Lung (tissue), 12 donors: ENCODE measurements around the gene LGALSL. TPM values are rescaled to one million over a fixed set of nuclear protein-coding genes. Genes with fewer than 3 reads are reported as not detected.
"Not testable (repeated sequence)": the region's sequence is repeated elsewhere in the genome, so short reads cannot be mapped to it uniquely, and the experiment has no call there.

ENCODE experiments used
- ATAC-seq: fragments of 200-7000 bp; cut with Tn5 transposase; one replicate; pipeline ENCODE4 v1.9.1; 2020; ENCODE audit warnings: moderate number of reproducible peaks; ENCODE audit not compliant: insufficient read depth, low FRiP score
- DNase-seq, 3 donors: peaks; one replicate each; pipeline ENCODE4 v3.0.0-alpha.2; 2013 to 2017
- H3K27ac ChIP-seq, 2 donors: one replicate each; pipeline ENCODE4 v1.5.1; 2013; ENCODE audit warnings: mild to moderate bottlenecking in 2 of 2, moderate library complexity in 2 of 2, control low read depth in 1 of 2, inconsistent platforms in 1 of 2, low read depth in 1 of 2, low read length in 1 of 2
- H3K27me3 ChIP-seq, 3 donors: one replicate each; pipeline ENCODE4 v1.5.1; 2013; ENCODE audit warnings: low read length in 2 of 3; ENCODE audit not compliant: control insufficient read depth in 3 of 3, insufficient read depth in 3 of 3
- H3K36me3 ChIP-seq, 4 donors: one replicate each; pipeline ENCODE4 v1.5.1; 2013; ENCODE audit warnings: low read length in 4 of 4, mild to moderate bottlenecking in 1 of 4, moderate library complexity in 1 of 4; ENCODE audit not compliant: control insufficient read depth in 4 of 4, insufficient read depth in 4 of 4
- H3K4me1 ChIP-seq, 5 donors: one replicate each; pipeline ENCODE4 v1.5.1; 2013; ENCODE audit warnings: low read length in 5 of 5, mild to moderate bottlenecking in 2 of 5, moderate library complexity in 1 of 5; ENCODE audit not compliant: control insufficient read depth in 5 of 5, insufficient read depth in 5 of 5
- H3K4me3 ChIP-seq: one replicate; pipeline ENCODE4 v1.5.1; 2013; ENCODE audit warnings: mild to moderate bottlenecking, control low read depth, moderate library complexity
- H3K9ac ChIP-seq, 2 donors: one replicate each; pipeline ENCODE4 v1.5.1; 2013; ENCODE audit warnings: low read length in 2 of 2, control low read depth in 1 of 2; ENCODE audit not compliant: insufficient read depth in 1 of 2
- H3K9me3 ChIP-seq, 4 donors: one replicate each; pipeline ENCODE4 v1.5.1; 2013; ENCODE audit warnings: low read length in 3 of 4, mild to moderate bottlenecking in 1 of 4, moderate library complexity in 1 of 4; ENCODE audit not compliant: control insufficient read depth in 4 of 4, insufficient read depth in 3 of 4
- CTCF ChIP-seq: IDR thresholded peaks from 2 replicates; pipeline ENCODE4 v1.5.1; 2012; ENCODE audit warnings: mild to moderate bottlenecking; ENCODE audit errors: control extremely low read depth, extremely low read depth
- WGBS, 2 donors: extraction: QIAGEN DNeasy Blood & Tissue Kit; methylation state at CpG; one replicate each; pipeline ENCODE4 v1.1.7; 2013; 5-methylcytosine and 5-hydroxymethylcytosine counted together
- polyA plus RNA-seq, 2 donors: library from polyadenylated mRNA; stranded (reverse); fragments of 200-250 nt; gene quantifications; one replicate each; pipeline ENCODE4 v1.2.1, GENCODE V29; 2013
- total RNA-seq, 2 donors: library from RNA; depleted of rRNA in 1 of 2; stranded (reverse); fragments of >200 nt in 1 of 2; gene quantifications; one replicate each; pipeline ENCODE4 v1.2.1, GENCODE V29; 2014 to 2021
- donor health status: control.
- donor health status: control.
- donor health status: Bipolar disorder and iron deficiency.
- donor health status: healthy.
- donor health status: DM: yes; HTN: yes; CAD: no.

Gene LGALSL
- total and polyA plus RNA-seq, 4 donors: 9.1 to 30.6 (median 25.9) TPM

GRCh38 chr2:64442801-64443429 is 11.0 kb upstream of the LGALSL start:
- no peak for TF ChIP-seq CTCF
- Histone ChIP-seq H3K9ac (no peak overlapping the region), H3K27ac (no peak overlapping the region), H3K4me3 (no peak overlapping the region), H3K36me3 (no peaks in the 10 kb centered on the region), H3K9me3 (no peaks in the 10 kb centered on the region), H3K4me1 (peaks cover 0 to 9% (median 0%) of the 10 kb centered on the region in 5 donors), H3K27me3 (peaks cover 0 to 3% (median 0%) of the 10 kb centered on the region in 3 donors)
- DNase-seq (no peak), ATAC-seq (no peak)
- 78 to 79% methylated on average over 7 of the region's 7 CpGs for WGBS, 2 donors

DNA sequence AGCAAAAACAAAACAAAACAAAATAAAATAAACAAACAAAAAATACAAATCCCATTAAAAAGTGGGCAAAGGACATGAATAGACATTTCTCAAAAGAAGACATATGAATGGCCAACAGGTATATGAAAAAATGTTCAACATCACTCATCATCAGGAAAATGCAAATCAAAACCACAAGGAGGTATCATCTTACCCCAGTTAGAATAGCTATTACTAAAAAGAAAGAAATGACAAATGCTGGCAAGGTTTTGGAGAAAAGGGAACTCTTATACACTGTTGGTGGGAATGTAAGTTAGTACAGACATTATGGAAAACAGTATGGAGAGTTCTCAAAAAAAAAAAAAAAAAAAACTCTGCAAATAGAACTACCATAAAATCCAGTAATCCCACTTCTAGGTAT is 8.0 kb upstream of the LGALSL start:
- not testable (repeated sequence) for H3K36me3 ChIP-seq

GRCh38 chr2:64447317-64448040 is 6.5 kb upstream of the LGALSL start:
- no peak for TF ChIP-seq CTCF
- Histone ChIP-seq H3K4me3 (no peak overlapping the region), H3K27ac (no peak overlapping the region), H3K27me3 (peaks cover 0 to 3% (median 0%) of the 10 kb centered on the region in 3 donors), H3K36me3 (no peaks in the 10 kb centered on the region), H3K4me1 (peaks cover 1 to 16% (median 3%) of the 10 kb centered on the region in 5 donors), H3K9me3 (no peaks in the 10 kb centered on the region), H3K9ac (no peak overlapping the region)
- WGBS, 2 donors: 79 to 92% methylated on average over 2 of the region's 2 CpGs
- peak in 1 of 3 donors; percentile 25 for DNase-seq
- ATAC-seq: no peak

More for the DNA sequence above, 8.0 kb upstream of the LGALSL start:
- not testable (repeated sequence) for H3K4me3 ChIP-seq, H3K27ac ChIP-seq, DNase-seq, H3K27me3 ChIP-seq, ATAC-seq, H3K9me3 ChIP-seq, H3K9ac ChIP-seq
- H3K4me1 ChIP-seq: peaks cover 0 to 13% (median 2%) of the 10 kb centered on the region in 5 donors

GRCh38 chr2:64448041-64448426 is 5.9 kb upstream of the LGALSL start:
- 84 to 89% methylated on average over 7 of the region's 7 CpGs for WGBS, 2 donors
- DNase-seq (no peak), ATAC-seq (no peak)
- Histone ChIP-seq H3K4me1 (peaks cover 3 to 21% (median 6%) of the 10 kb centered on the region in 5 donors), H3K9ac (no peak overlapping the region), H3K27me3 (peaks cover 0 to 3% (median 0%) of the 10 kb centered on the region in 3 donors), H3K4me3 (no peak overlapping the region), H3K9me3 (no peaks in the 10 kb centered on the region), H3K27ac (no peak overlapping the region), H3K36me3 (no peaks in the 10 kb centered on the region)
- TF ChIP-seq CTCF: no peak
